ENCODE data around the gene NEK11. TPM values are rescaled to one million over a fixed set of nuclear protein-coding genes. Genes with fewer than 3 reads are reported as not detected.

NEK11 gene
- total and polyA plus RNA-seq, 9 of the 15 experiments (the other 6 are each of a cell fraction or from before 2014, with no cell fraction given): 0.28 to 1.5 (median 0.87) TPM

GRCh38 chr3:131026321-131027151 is at the start of gene NEK11, which contains the start of gene ASTE1 (continued):
- TF ChIP-seq, protein P1, sequence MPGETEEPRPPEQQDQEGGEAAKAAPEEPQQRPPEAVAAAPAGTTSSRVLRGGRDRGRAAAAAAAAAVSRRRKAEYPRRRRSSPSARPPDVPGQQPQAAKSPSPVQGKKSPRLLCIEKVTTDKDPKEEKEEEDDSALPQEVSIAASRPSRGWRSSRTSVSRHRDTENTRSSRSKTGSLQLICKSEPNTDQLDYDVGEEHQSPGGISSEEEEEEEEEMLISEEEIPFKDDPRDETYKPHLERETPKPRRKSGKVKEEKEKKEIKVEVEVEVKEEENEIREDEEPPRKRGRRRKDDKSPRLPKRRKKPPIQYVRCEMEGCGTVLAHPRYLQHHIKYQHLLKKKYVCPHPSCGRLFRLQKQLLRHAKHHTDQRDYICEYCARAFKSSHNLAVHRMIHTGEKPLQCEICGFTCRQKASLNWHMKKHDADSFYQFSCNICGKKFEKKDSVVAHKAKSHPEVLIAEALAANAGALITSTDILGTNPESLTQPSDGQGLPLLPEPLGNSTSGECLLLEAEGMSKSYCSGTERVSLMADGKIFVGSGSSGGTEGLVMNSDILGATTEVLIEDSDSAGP (CRISPR knock-in tag; IDR thresholded peaks at IDR 0.05): no peak
- TF ChIP-seq SNRNP70 (optimal IDR thresholded peaks at IDR 0.05; ENCODE audit: low read depth, low read length) (no peak), ZBTB11 (CRISPR knock-in tag; IDR thresholded peaks at IDR 0.05) (peak in 1 of 3 experiments; percentile 81; a peak in 3 of 6 replicates), NRF1 (conservative IDR thresholded peaks at IDR 0.05 in 1 of 2, IDR thresholded peaks at IDR 0.05 in 1 of 2) (peak; percentile 41 to 62), MECOM (CRISPR knock-in tag; IDR thresholded peaks at IDR 0.05) (no peak), HDAC1 (IDR thresholded peaks at IDR 0.05) (peak in 1 of 2 experiments; percentile 83; a peak in 2 of 4 replicates), NCOA2 (IDR thresholded peaks at IDR 0.05; ENCODE audit: partially characterized antibody in 2 of 2) (no peak), ZNF384 (IDR thresholded peaks at IDR 0.05; ENCODE audit: low read depth, low read length) (no peak), ZFPM2 (CRISPR knock-in tag; IDR thresholded peaks at IDR 0.05) (no peak), HNRNPH1 (optimal IDR thresholded peaks at IDR 0.05; ENCODE audit: low read depth, low read length) (no peak), PHF21A (IDR thresholded peaks at IDR 0.05; ENCODE audit: borderline replicate concordance, low read depth) (no peak), RBFOX2 (IDR thresholded peaks at IDR 0.05; ENCODE audit: low read depth, low read length) (peak; percentile 86), BRF1 (IDR thresholded peaks at IDR 0.05; ENCODE audit: borderline replicate concordance, extremely low read depth, insufficient read length) (no peak), TOE1 (IDR thresholded peaks at IDR 0.05; ENCODE audit: borderline replicate concordance) (no peak), TOE1 (CRISPR knock-in tag; IDR thresholded peaks at IDR 0.05; ENCODE audit: borderline replicate concordance, low read depth) (no peak), FOXP1 (CRISPR knock-in tag; IDR thresholded peaks at IDR 0.05) (no peak), THAP7 (CRISPR knock-in tag; IDR thresholded peaks at IDR 0.05) (no peak), ZNF707 (CRISPR knock-in tag; conservative IDR thresholded peaks at IDR 0.05) (no peak), ZNF561 (CRISPR knock-in tag; conservative IDR thresholded peaks at IDR 0.05) (no peak), ARNT (IDR thresholded peaks at IDR 0.05) (no peak), XRCC4 (IDR thresholded peaks at IDR 0.05; ENCODE audit: extremely low read depth, insufficient read depth, insufficient read length) (no peak)
